K562 (cell line): Measurements from ENCODE around the gene KAZN. TPM values are rescaled to one million over a fixed set of nuclear protein-coding genes. Genes with fewer than 3 reads are reported as not detected.

Source experiments
- ATAC-seq: fragments of 200-7000 bp; cut with Tn5 transposase; 3 replicates; pipeline ENCODE4 v1.9.1; 2020; ENCODE audit warnings: moderate library complexity
- BruUV-seq: library from RNA; stranded (reverse); fragments of 400-500 nt; replicated peaks from 2 replicates; lab custom pipeline; 2021; lab: Mats Ljungman, UMichigan
- CTCF ChIA-PET: fragments of 300-600 bp; formaldehyde crosslinking; extraction: SDS; loops from one replicate; lab custom pipeline; 2021; ENCODE audit warnings: low intra/inter-chr PET ratio; lab: Yijun Ruan, JAX
- POLR2A ChIA-PET: fragments of 300-600, 350-650 bp; sonication (Branson Sonifier 250); formaldehyde crosslinking; extraction: SDS; loops from one replicate; lab custom pipeline; 2021; ENCODE audit warnings: antibody characterized with exemption, inconsistent platforms; lab: Yijun Ruan, JAX
- DNase-seq, 4 experiments: peaks; one replicate each; pipeline versions ENCODE4 v3.0.0 to v3.0.0-alpha.2; 2011 to 2018; ENCODE audit warnings: low spot score in 3 of 4, mixed read lengths in 3 of 4; ENCODE audit errors: extremely low read depth in 1 of 4
- FAIRE-seq: peaks from 2 replicates; lab custom pipeline; 2011; peaks lifted over from hg19 to GRCh38; lab: Jason Lieb, UNC
- H2AFZ ChIP-seq: 2 replicates; pipeline ENCODE4 v1.6.0; 2011; ENCODE audit warnings: low read depth, low read length, control low read depth, inconsistent platforms
- H3K27ac ChIP-seq: fragments of 200-600 bp; 3 replicates; pipeline ENCODE4 v1.8.0; 2011; ENCODE audit warnings: low read depth, mild to moderate bottlenecking, control low read depth, inconsistent platforms, low read length, moderate library complexity, mixed read lengths; ENCODE audit errors: extremely low read depth
- H3K27me3 ChIP-seq, 2 experiments: fragments of 300-600 bp in 1 of 2; 2 replicates in 1 of 2; 3 replicates in 1 of 2; pipeline versions ENCODE4 v1.6.0 to v1.8.0; 2011; ENCODE audit warnings: inconsistent platforms in 2 of 2, low read length in 2 of 2, mild to moderate bottlenecking in 1 of 2, mixed read lengths in 1 of 2, moderate library complexity in 1 of 2; ENCODE audit not compliant: control insufficient read depth in 2 of 2, insufficient read depth in 2 of 2
- H3K36me3 ChIP-seq: fragments of 300-600 bp; 3 replicates; pipeline ENCODE4 v1.8.0; 2011; ENCODE audit warnings: mild to moderate bottlenecking, low read length, inconsistent platforms; ENCODE audit not compliant: control insufficient read depth, insufficient read depth
- H3K4me1 ChIP-seq, 2 experiments: fragments of 200-600 bp in 1 of 2; replicated peaks in 1 of 2; 2 replicates in 1 of 2; 3 replicates in 1 of 2; pipeline versions ENCODE4 v1.5.1 to v1.8.0; 2011; ENCODE audit warnings: inconsistent platforms in 2 of 2, low read length in 2 of 2, mild to moderate bottlenecking in 1 of 2, mixed read lengths in 1 of 2, moderate library complexity in 1 of 2; ENCODE audit not compliant: control insufficient read depth in 2 of 2, insufficient read depth in 2 of 2
- H3K4me2 ChIP-seq: 2 replicates; pipeline ENCODE4 v1.6.1; 2011; ENCODE audit warnings: low read length, control low read depth, inconsistent platforms, mixed read lengths; ENCODE audit not compliant: insufficient read depth
- H3K4me3 ChIP-seq: fragments of 200-600 bp; sonication (generic), shearing (Covaris generic); 2 replicates; pipeline ENCODE4 v1.5.1; 2016; ENCODE audit warnings: control low read depth, inconsistent platforms
- H3K79me2 ChIP-seq: fragments of 200-600 bp; 3 replicates; pipeline ENCODE4 v1.8.0; 2011; ENCODE audit warnings: low read length, inconsistent platforms; ENCODE audit not compliant: control insufficient read depth, insufficient read depth
- H3K9ac ChIP-seq, 2 experiments: 2 replicates each; pipeline versions ENCODE4 v1.6.0 to v1.6.1; 2011; ENCODE audit warnings: low read depth in 2 of 2, low read length in 2 of 2, control low read depth in 1 of 2, inconsistent platforms in 1 of 2, mild to moderate bottlenecking in 1 of 2, mixed read lengths in 1 of 2; ENCODE audit not compliant: insufficient read depth in 1 of 2
- H3K9me1 ChIP-seq: one replicate; pipeline ENCODE4 v1.6.0; 2011; ENCODE audit warnings: inconsistent platforms, mild to moderate bottlenecking, low read length, moderate library complexity; ENCODE audit not compliant: control insufficient read depth, insufficient read depth
- H3K9me3 ChIP-seq: replicated peaks from 2 replicates; pipeline ENCODE4 v1.5.1; 2011; ENCODE audit warnings: low read depth, low read length, inconsistent platforms; ENCODE audit not compliant: control insufficient read depth, insufficient read depth
- H4K20me1 ChIP-seq: replicated peaks from 2 replicates; pipeline ENCODE4 v1.6.1; 2011; ENCODE audit warnings: low read length, inconsistent platforms, mixed read lengths; ENCODE audit not compliant: control insufficient read depth, insufficient read depth
- AFF1 ChIP-seq, 2 experiments: fragments of 450-650 bp; IDR thresholded peaks; 2 replicates each; pipeline ENCODE4 v1.6.1; 2018; ENCODE audit warnings: mild to moderate bottlenecking in 2 of 2, low read depth in 1 of 2; ENCODE audit not compliant: partially characterized antibody in 2 of 2
- CBX1 ChIP-seq: sonication (generic); IDR thresholded peaks from 2 replicates; pipeline ENCODE4 v1.6.1; 2016; ENCODE audit warnings: antibody characterized with exemption, low read depth, mild to moderate bottlenecking
- CEBPB ChIP-seq: fragments of 450-650 bp; IDR thresholded peaks from 2 replicates; pipeline ENCODE4 v1.6.1; 2016; ENCODE audit warnings: missing genetic modification characterization, missing compliant biosample characterization
- CSDE1 ChIP-seq, 2 experiments: fragments of 450-650 bp; IDR thresholded peaks; 2 replicates each; pipeline ENCODE4 v1.6.1; 2016; ENCODE audit warnings: mild to moderate bottlenecking in 1 of 2
- DPF2 ChIP-seq: fragments of 450-650 bp; IDR thresholded peaks from 2 replicates; pipeline ENCODE4 v1.6.1; 2016
- GATA2 ChIP-seq: sonication (generic); formaldehyde crosslinking; IDR thresholded peaks from 2 replicates; pipeline ENCODE4 v1.4.0; 2020; ENCODE audit warnings: mild to moderate bottlenecking, missing genetic modification reagents
- HDAC1 ChIP-seq, 2 experiments: fragments of 450-650 bp; IDR thresholded peaks; 2 replicates each; pipeline ENCODE4 v1.6.1; 2016 to 2017; ENCODE audit warnings: inconsistent platforms in 1 of 2, mild to moderate bottlenecking in 1 of 2, moderate library complexity in 1 of 2
- HOXB6 ChIP-seq: fragments of 250-450 bp; sonication (Bioruptor Pico); IDR thresholded peaks from 2 replicates; pipeline ENCODE4 v1.5.1; 2022; ENCODE audit warnings: mild to moderate bottlenecking, borderline replicate concordance
- JUN ChIP-seq, 2 experiments: sonication (generic) in 1 of 2; formaldehyde crosslinking in 1 of 2; IDR thresholded peaks; 2 replicates each; pipeline versions ENCODE4 v1.6.1 to v1.8.0; 2012 to 2022; ENCODE audit warnings: borderline replicate concordance in 2 of 2, mild to moderate bottlenecking in 2 of 2, improper control_type of control experiment in 1 of 2, low read depth in 1 of 2, low read length in 1 of 2, missing genetic modification reagents in 1 of 2
- MTA2 ChIP-seq: fragments of 450-650 bp; IDR thresholded peaks from 2 replicates; pipeline ENCODE4 v1.6.1; 2016; ENCODE audit warnings: low read depth
- NKRF ChIP-seq: fragments of 450-650 bp; IDR thresholded peaks from 2 replicates; pipeline ENCODE4 v1.6.1; 2016; ENCODE audit warnings: borderline replicate concordance
- PHB2 ChIP-seq: fragments of 450-650 bp; IDR thresholded peaks from 2 replicates; pipeline ENCODE4 v1.6.1; 2017; ENCODE audit warnings: low read depth
- RAD51 ChIP-seq: fragments of 450-650 bp; IDR thresholded peaks from 2 replicates; pipeline ENCODE4 v1.7.1; 2016; ENCODE audit warnings: low read depth, mild to moderate bottlenecking, borderline replicate concordance
- SIRT6 ChIP-seq: IDR thresholded peaks from one replicate; pipeline ENCODE4 v1.6.1; 2012; ENCODE audit warnings: low read depth, mild to moderate bottlenecking, control low read depth, inconsistent platforms, low read length, moderate library complexity
- SMARCA4 ChIP-seq: fragments of 450-650 bp; IDR thresholded peaks from 2 replicates; pipeline ENCODE4 v1.6.1; 2016
- ZNF253 ChIP-seq: fragments of 250-450 bp; sonication (Bioruptor Pico); conservative IDR thresholded peaks from 2 replicates; pipeline ENCODE4 v1.6.1; 2021; ENCODE audit warnings: mild to moderate bottlenecking
- WGBS: fragments of 100-300 bp; shearing (Covaris generic); methylation state at CpG from one replicate; pipeline ENCODE4 v1.1.6; 2016; ENCODE audit warnings: low coverage, mixed read lengths; ENCODE audit not compliant: insufficient coverage; ENCODE audit errors: missing lambda C conversion rate; 5-methylcytosine and 5-hydroxymethylcytosine counted together
- in situ Hi-C: fragments of 300-500 bp; cut with MboI; formaldehyde crosslinking; loops from 4 replicates; pipeline ENCODE4 v1.15.0; 2018; ENCODE audit warnings: inconsistent platforms, mixed read lengths
- intact Hi-C: fragments of 100-400 bp; cut with micrococcal nuclease; formaldehyde crosslinking; loops from 2 replicates; pipeline ENCODE4 v1.14.2; 2022
- polyA plus RNA-seq, 8 experiments: library from polyadenylated mRNA; depleted of rRNA in 4 of 8; stranded (reverse) in 5 of 8; unstranded in 3 of 8; fragments of >200 nt; fragmentation: Nextera tagmentation in 2 of 8; fragmentation: Illumina TruSeq in 1 of 8; extraction: Ambion mirVana in 2 of 8; extraction: Trizol in 1 of 8; gene quantifications; 2 replicates each; pipeline versions ENCODE4 v1.2.1 to v1.2.3, GENCODE V29; 2011 to 2014; ENCODE audit warnings: inconsistent platforms in 1 of 8, missing spikeins in 1 of 8
- total RNA-seq, 7 experiments: library from RNA; depleted of rRNA in 6 of 7; stranded (reverse); fragments of >200 nt in 6 of 7; fragmentation: Illumina TruSeq in 2 of 7; extraction: Trizol in 2 of 7; gene quantifications; 2 replicates each; pipeline versions ENCODE4 v1.2.1 to v1.2.3, GENCODE V29; 2011 to 2021; ENCODE audit warnings: low replicate concordance in 1 of 7

The KAZN gene
- total and polyA plus RNA-seq, 9 of the 15 experiments (the other 6 are each of a cell fraction or from before 2014, with no cell fraction given) = 2.1 to 21.6 (median 5.4) TPM

GRCh38 chr1:15038232-15039016, 439.9 kb downstream of the KAZN start:
- intact Hi-C loops = no loop called here
- no peak overlapping the region for H2AFZ ChIP-seq
- no peak overlapping the region for H3K4me3 ChIP-seq
- no peaks in the 10 kb centered on the region for H3K9me3 ChIP-seq
- no peak overlapping the region for H3K9ac ChIP-seq
- no peak overlapping the region for H3K27ac ChIP-seq
- in situ Hi-C loops = no loop called here
- no peak overlapping the region for H3K4me2 ChIP-seq
- CTCF ChIA-PET = interaction anchor here (1.2 kb wide), 1 partner anchor 266 kb away, joined by 3 read pairs; no protein-coding TSS in a partner anchor
- H3K4me1 ChIP-seq = peaks cover 0 to 9% of the 10 kb centered on the region in 2 experiments; a peak in 1 of 5 replicates
- no peaks in the 10 kb centered on the region for H3K79me2 ChIP-seq
- ATAC-seq (peak; percentile 91), FAIRE-seq (peak; percentile 90), DNase-seq (peak; percentile 52 to 67 (median 62))
- POLR2A ChIA-PET = interaction anchor here (0.6 to 2.3 kb wide), 3 partner anchors 11 to 351 kb away, joined by 3 to 7 read pairs (median 3); no protein-coding TSS in a partner anchor
- BruUV-seq = no TSS peak
- H4K20me1 ChIP-seq = no peaks in the 10 kb centered on the region
- H3K36me3 ChIP-seq = peaks cover 13% of the 10 kb centered on the region; the same call in 2 of the 3 replicates
- H3K9me1 ChIP-seq = no peaks in the 10 kb centered on the region
- H3K27me3 ChIP-seq = no peaks in the 10 kb centered on the region; a peak in 1 of 5 replicates
- 45% methylated on average over 7 of the region's 7 CpGs for WGBS
- TF ChIP-seq PHB2 (no peak), RAD51 (0 out of 2 replicates have a peak, but pooled peaks have one; percentile 18), SMARCA4 (peak; percentile 44; the same call in 1 of the 2 replicates), GATA2 (CRISPR knock-in tag) (no peak), SIRT6 (no peak), JUN (IDR thresholded peaks at IDR 0.05; ENCODE audit: borderline replicate concordance, low read depth, low read length) (peak; percentile 17; the same call in 1 of the 2 replicates), JUN (CRISPR knock-in tag; IDR thresholded peaks at IDR 0.05; ENCODE audit: borderline replicate concordance) (no peak), HDAC1 (IDR thresholded peaks at IDR 0.05) (0 out of 4 replicates have a peak, but pooled peaks have one; percentile 40 to 54), CEBPB (tag) (peak; percentile 81), NKRF (0 out of 2 replicates have a peak, but pooled peaks have one; percentile 42), CSDE1 (IDR thresholded peaks at IDR 0.05) (0 out of 4 replicates have a peak, but pooled peaks of 1 of the 2 experiments have one; percentile 36), MTA2 (0 out of 2 replicates have a peak, but pooled peaks have one; percentile 35), DPF2 (peak; percentile 51), CBX1 (0 out of 2 replicates have a peak, but pooled peaks have one; percentile 36), AFF1 (IDR thresholded peaks at IDR 0.05; ENCODE audit: low read depth in 1 of 2, partially characterized antibody in 2 of 2) (peak in 1 of 2 experiments; percentile 64), ZNF253 (CRISPR knock-in tag) (no peak), HOXB6 (CRISPR knock-in tag) (no peak)
